Lung (tissue), 12 donors: ENCODE measurements around the gene EID2. TPM values are rescaled to one million over a fixed set of nuclear protein-coding genes. Genes with fewer than 3 reads are reported as not detected.

ENCODE experiments used
- ATAC-seq: fragments of 200-7000 bp; cut with Tn5 transposase; one replicate; pipeline ENCODE4 v1.9.1; 2020; ENCODE audit warnings: moderate number of reproducible peaks; ENCODE audit not compliant: insufficient read depth, low FRiP score
- DNase-seq, 3 donors: peaks; one replicate each; pipeline ENCODE4 v3.0.0-alpha.2; 2013 to 2017
- H3K27ac ChIP-seq, 2 donors: one replicate each; pipeline ENCODE4 v1.5.1; 2013; ENCODE audit warnings: mild to moderate bottlenecking in 2 of 2, moderate library complexity in 2 of 2, control low read depth in 1 of 2, inconsistent platforms in 1 of 2, low read depth in 1 of 2, low read length in 1 of 2
- H3K27me3 ChIP-seq, 3 donors: one replicate each; pipeline ENCODE4 v1.5.1; 2013; ENCODE audit warnings: low read length in 2 of 3; ENCODE audit not compliant: control insufficient read depth in 3 of 3, insufficient read depth in 3 of 3
- H3K36me3 ChIP-seq, 4 donors: one replicate each; pipeline ENCODE4 v1.5.1; 2013; ENCODE audit warnings: low read length in 4 of 4, mild to moderate bottlenecking in 1 of 4, moderate library complexity in 1 of 4; ENCODE audit not compliant: control insufficient read depth in 4 of 4, insufficient read depth in 4 of 4
- H3K4me1 ChIP-seq, 5 donors: one replicate each; pipeline ENCODE4 v1.5.1; 2013; ENCODE audit warnings: low read length in 5 of 5, mild to moderate bottlenecking in 2 of 5, moderate library complexity in 1 of 5; ENCODE audit not compliant: control insufficient read depth in 5 of 5, insufficient read depth in 5 of 5
- H3K4me3 ChIP-seq: one replicate; pipeline ENCODE4 v1.5.1; 2013; ENCODE audit warnings: mild to moderate bottlenecking, control low read depth, moderate library complexity
- H3K9ac ChIP-seq, 2 donors: one replicate each; pipeline ENCODE4 v1.5.1; 2013; ENCODE audit warnings: low read length in 2 of 2, control low read depth in 1 of 2; ENCODE audit not compliant: insufficient read depth in 1 of 2
- H3K9me3 ChIP-seq, 4 donors: one replicate each; pipeline ENCODE4 v1.5.1; 2013; ENCODE audit warnings: low read length in 3 of 4, mild to moderate bottlenecking in 1 of 4, moderate library complexity in 1 of 4; ENCODE audit not compliant: control insufficient read depth in 4 of 4, insufficient read depth in 3 of 4
- CTCF ChIP-seq: IDR thresholded peaks from 2 replicates; pipeline ENCODE4 v1.5.1; 2012; ENCODE audit warnings: mild to moderate bottlenecking; ENCODE audit errors: control extremely low read depth, extremely low read depth
- WGBS, 2 donors: extraction: QIAGEN DNeasy Blood & Tissue Kit; methylation state at CpG; one replicate each; pipeline ENCODE4 v1.1.7; 2013; 5-methylcytosine and 5-hydroxymethylcytosine counted together
- polyA plus RNA-seq, 2 donors: library from polyadenylated mRNA; stranded (reverse); fragments of 200-250 nt; gene quantifications; one replicate each; pipeline ENCODE4 v1.2.1, GENCODE V29; 2013
- total RNA-seq, 2 donors: library from RNA; depleted of rRNA in 1 of 2; stranded (reverse); fragments of >200 nt in 1 of 2; gene quantifications; one replicate each; pipeline ENCODE4 v1.2.1, GENCODE V29; 2014 to 2021
- donor health status: control.
- donor health status: control.
- donor health status: Bipolar disorder and iron deficiency.
- donor health status: healthy.
- donor health status: DM: yes; HTN: yes; CAD: no.

The EID2 gene
- total and polyA plus RNA-seq, 4 donors: 10.4 to 20.2 (median 12.4) TPM

- TF ChIP-seq CTCF: no peak
Observed at GRCh38 chr19:39544226-39544903, 4.4 kb upstream of the EID2 start.

GRCh38 chr19:39543477-39543857 is 3.5 kb upstream of the EID2 start:
- no peak overlapping the region for H3K4me3 ChIP-seq
- peaks cover 0 to 13% (median 0%) of the 10 kb centered on the region in 5 donors for H3K4me1 ChIP-seq
- peaks cover 0 to 3% (median 0%) of the 10 kb centered on the region in 3 donors for H3K27me3 ChIP-seq
- no peak overlapping the region for H3K9ac ChIP-seq
- TF ChIP-seq CTCF: no peak
- H3K27ac ChIP-seq: no peak overlapping the region
- H3K9me3 ChIP-seq: no peaks in the 10 kb centered on the region
- DNase-seq (no peak), ATAC-seq (no peak)
- 91 to 93% methylated on average over 3 of the region's 3 CpGs for WGBS, 2 donors
- H3K36me3 ChIP-seq: no peaks in the 10 kb centered on the region

More at GRCh38 chr19:39544226-39544903, 4.4 kb upstream of the EID2 start:
- ATAC-seq: no peak
- no peaks in the 10 kb centered on the region for H3K9me3 ChIP-seq
- no peaks in the 10 kb centered on the region for H3K36me3 ChIP-seq
- no peak overlapping the region for H3K27ac ChIP-seq
- peaks cover 0 to 5% (median 0%) of the 10 kb centered on the region in 5 donors for H3K4me1 ChIP-seq
- H3K4me3 ChIP-seq: no peak overlapping the region
- WGBS, 2 donors: 81 to 93% methylated on average over 7 of the region's 7 CpGs
- H3K27me3 ChIP-seq: peaks cover 0 to 3% (median 0%) of the 10 kb centered on the region in 3 donors
- peak in 1 of 3 donors; percentile 51 for DNase-seq
- no peak overlapping the region for H3K9ac ChIP-seq

- 46 to 56% methylated on average over 2 of the region's 2 CpGs for WGBS, 2 donors
- no peak overlapping the region for H3K27ac ChIP-seq
- H3K27me3 ChIP-seq: peaks cover 0 to 3% (median 0%) of the 10 kb centered on the region in 3 donors
- no peak overlapping the region for H3K4me3 ChIP-seq
- DNase-seq (no peak), ATAC-seq (no peak)
- no peaks in the 10 kb centered on the region for H3K36me3 ChIP-seq
- no peak for TF ChIP-seq CTCF
- H3K9me3 ChIP-seq: no peaks in the 10 kb centered on the region
- peaks cover 0 to 19% (median 3%) of the 10 kb centered on the region in 5 donors for H3K4me1 ChIP-seq
- no peak overlapping the region for H3K9ac ChIP-seq
Observed at GRCh38 chr19:39542206-39542605, 2.2 kb upstream of the EID2 start.
